PFSK-1 (cell line): ENCODE results near the gene LTF.

Source experiments
- FOXP2 ChIP-seq: optimal IDR thresholded peaks from 2 replicates; pipeline ENCODE3; 2011; ENCODE audit warnings: borderline replicate concordance, control low read depth, inconsistent platforms; ENCODE audit not compliant: insufficient read depth; ENCODE audit errors: extremely low read length, extremely low read depth
- POLR2AphosphoS5 ChIP-seq: IDR thresholded peaks from 2 replicates; pipeline ENCODE4 v1.6.1; 2012; ENCODE audit warnings: low read depth, mild to moderate bottlenecking, control low read depth, low read length, moderate library complexity
- REST ChIP-seq, 2 experiments: IDR thresholded peaks; 2 replicates each; pipeline versions ENCODE4 v1.6.1 to v1.8.0; 2011 to 2012; ENCODE audit warnings: low read depth in 2 of 2, low read length in 2 of 2, control low read depth in 1 of 2, inconsistent platforms in 1 of 2, mild to moderate bottlenecking in 1 of 2, moderate library complexity in 1 of 2; ENCODE audit not compliant: insufficient read depth in 1 of 2
- SIN3A ChIP-seq: IDR thresholded peaks from 2 replicates; pipeline ENCODE4 v1.6.1; 2012; ENCODE audit warnings: mild to moderate bottlenecking, low read length, moderate library complexity, borderline replicate concordance; ENCODE audit not compliant: insufficient read depth
- TAF1 ChIP-seq: IDR thresholded peaks from 2 replicates; pipeline ENCODE4 v1.6.1; 2012; ENCODE audit warnings: low read length, control low read depth, borderline replicate concordance; ENCODE audit not compliant: insufficient read depth

Gene LTF

GRCh38 chr3:46506526-46506925, 41.8 kb upstream of the LTF start:
- TF ChIP-seq POLR2AphosphoS5 = no peak
- no peak for TF ChIP-seq REST (IDR thresholded peaks at IDR 0.05; ENCODE audit: insufficient read depth in 1 of 2, low read depth in 2 of 2, low read length in 2 of 2)
- TF ChIP-seq TAF1 = no peak
- no peak for TF ChIP-seq SIN3A

GRCh38 chr3:46505953-46506352, 41.2 kb upstream of the LTF start:
- TF ChIP-seq REST (IDR thresholded peaks at IDR 0.05; ENCODE audit: insufficient read depth in 1 of 2, low read depth in 2 of 2, low read length in 2 of 2) (no peak), POLR2AphosphoS5 (no peak), SIN3A (no peak), TAF1 (no peak), FOXP2 (no peak)

- no peak for TF ChIP-seq REST (IDR thresholded peaks at IDR 0.05; ENCODE audit: insufficient read depth in 1 of 2, low read depth in 2 of 2, low read length in 2 of 2)
- TF ChIP-seq SIN3A = no peak
- TF ChIP-seq POLR2AphosphoS5 = no peak
- no peak for TF ChIP-seq TAF1
Observed at GRCh38 chr3:46504789-46505188, 40.1 kb upstream of the LTF start.

GRCh38 chr3:46503200-46503874, 38.6 kb upstream of the LTF start:
- TF ChIP-seq POLR2AphosphoS5 = no peak
- no peak for TF ChIP-seq SIN3A
- no peak for TF ChIP-seq TAF1
- no peak for TF ChIP-seq FOXP2
- no peak for TF ChIP-seq REST (IDR thresholded peaks at IDR 0.05; ENCODE audit: insufficient read depth in 1 of 2, low read depth in 2 of 2, low read length in 2 of 2)

- TF ChIP-seq REST (IDR thresholded peaks at IDR 0.05; ENCODE audit: insufficient read depth in 1 of 2, low read depth in 2 of 2, low read length in 2 of 2) (no peak), TAF1 (no peak), SIN3A (no peak), POLR2AphosphoS5 (no peak), FOXP2 (no peak)
Observed at GRCh38 chr3:46501702-46502101, 37.0 kb upstream of the LTF start.
